LoVo (cell line): ENCODE results near the gene IL17RA.
A peak's percentile ranks its signal among the peaks of the same experiment; 100 is the strongest.

Experiments used
- DNase-seq: peaks from one replicate; pipeline ENCODE4 v3.0.0-alpha.2; 2016; ENCODE audit warnings: low spot score

The IL17RA gene

DNA sequence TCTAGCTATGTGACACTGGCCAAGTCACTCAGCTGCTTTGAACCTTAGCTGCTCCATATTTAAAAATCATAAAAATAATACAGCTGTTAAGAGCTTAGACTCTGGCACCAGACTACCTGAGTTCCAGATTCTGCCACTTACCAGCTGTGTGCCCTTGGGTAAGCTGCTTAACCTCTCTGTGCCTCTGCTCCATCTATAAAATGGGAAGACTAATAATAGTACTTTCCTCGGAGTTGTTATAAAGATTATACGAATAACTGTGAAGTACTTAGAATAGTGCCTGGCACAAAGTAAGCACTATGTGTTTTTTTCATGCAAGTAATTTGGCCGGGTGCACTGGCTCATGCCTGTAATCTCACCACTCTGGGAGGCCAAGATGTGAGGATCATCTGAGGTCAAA lies 72.9 kb downstream of the IL17RA start:
- no peak for DNase-seq

- DNase-seq: no peak
These were observed 73.4 kb downstream of the IL17RA start for GRCh38 chr22:17158176-17158567.

- DNase-seq: peak; percentile 89
These were observed 74.0 kb downstream of the IL17RA start, which contains the start of gene HDHD5 for GRCh38 chr22:17158568-17159503. TSS of gene HDHD5 (minus strand) at chr22:17159277. CDS start at chr22:17159251, 26 bp downstream.

DNA sequence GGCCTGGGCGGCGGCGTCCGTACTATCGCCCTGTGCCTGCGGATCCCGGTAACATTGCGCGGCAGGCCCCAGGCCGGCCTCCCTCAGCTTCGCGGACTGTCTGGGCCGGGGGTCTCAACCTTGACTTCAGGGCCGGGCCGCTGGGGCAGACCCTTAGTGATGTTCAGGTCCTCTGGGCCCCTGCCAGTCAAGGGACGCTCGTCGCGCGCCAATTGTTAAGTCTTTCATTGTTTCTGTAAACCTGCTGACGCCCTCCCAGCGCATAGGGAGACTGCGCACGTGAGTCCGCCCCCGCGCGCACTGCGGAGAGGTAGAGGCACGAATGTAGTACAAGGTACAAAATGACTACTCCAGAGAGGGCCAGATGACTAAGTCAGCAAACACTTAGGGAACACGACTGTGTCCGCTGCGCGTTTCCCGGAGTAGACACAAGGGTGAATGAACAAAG lies 74.7 kb downstream of the IL17RA start:
- peak; percentile 85 for DNase-seq

- no peak for DNase-seq
These were observed 77.2 kb downstream of the IL17RA start for GRCh38 chr22:17161991-17162390.

- DNase-seq: no peak
These were observed 77.9 kb downstream of the IL17RA start for GRCh38 chr22:17162731-17163130.

DNA sequence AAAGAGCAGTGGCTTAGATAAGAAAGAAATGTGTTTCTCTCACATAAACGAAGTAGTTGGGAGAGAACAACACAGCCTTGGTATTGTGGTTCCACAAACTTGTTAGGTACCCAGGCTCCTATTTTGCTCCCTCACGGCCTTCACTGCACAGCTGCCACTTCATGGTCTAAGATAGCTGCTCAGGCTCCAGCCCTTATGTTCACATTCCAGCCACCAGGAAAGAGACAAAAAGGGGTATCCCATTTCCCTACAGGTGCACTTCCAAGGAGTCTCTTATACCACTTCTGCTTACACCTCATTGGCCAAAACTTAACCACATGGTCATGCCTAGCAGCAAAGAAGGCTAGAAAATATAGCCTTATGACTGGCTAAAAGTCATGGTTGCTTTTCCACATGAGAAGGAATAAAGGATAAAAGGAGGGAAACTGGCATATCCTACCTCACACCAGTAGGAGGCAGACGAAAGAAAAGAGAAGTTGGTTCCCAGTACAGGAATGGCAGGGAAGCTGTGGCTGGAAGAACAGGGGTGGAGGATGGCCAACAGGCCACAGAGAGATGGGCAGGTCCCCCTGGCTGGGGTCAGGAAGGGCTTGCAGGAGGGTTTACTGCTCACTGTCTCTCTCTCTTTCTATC lies 79.7 kb downstream of the IL17RA start:
- no peak for DNase-seq
